Measurements from ENCODE around the gene DGLUCY.
A peak's percentile ranks its signal among the peaks of the same experiment; 100 is the strongest.
"Not testable (repeated sequence)": the region's sequence is repeated elsewhere in the genome, so short reads cannot be mapped to it uniquely, and the experiment has no call there.

Gene DGLUCY

GRCh38 chr14:91216731-91217226, 102.9 kb downstream of the DGLUCY start:
- no peak for DNase-seq

GRCh38 chr14:91218014-91218413, 104.1 kb downstream of the DGLUCY start:
- DNase-seq, result no peak

DNA sequence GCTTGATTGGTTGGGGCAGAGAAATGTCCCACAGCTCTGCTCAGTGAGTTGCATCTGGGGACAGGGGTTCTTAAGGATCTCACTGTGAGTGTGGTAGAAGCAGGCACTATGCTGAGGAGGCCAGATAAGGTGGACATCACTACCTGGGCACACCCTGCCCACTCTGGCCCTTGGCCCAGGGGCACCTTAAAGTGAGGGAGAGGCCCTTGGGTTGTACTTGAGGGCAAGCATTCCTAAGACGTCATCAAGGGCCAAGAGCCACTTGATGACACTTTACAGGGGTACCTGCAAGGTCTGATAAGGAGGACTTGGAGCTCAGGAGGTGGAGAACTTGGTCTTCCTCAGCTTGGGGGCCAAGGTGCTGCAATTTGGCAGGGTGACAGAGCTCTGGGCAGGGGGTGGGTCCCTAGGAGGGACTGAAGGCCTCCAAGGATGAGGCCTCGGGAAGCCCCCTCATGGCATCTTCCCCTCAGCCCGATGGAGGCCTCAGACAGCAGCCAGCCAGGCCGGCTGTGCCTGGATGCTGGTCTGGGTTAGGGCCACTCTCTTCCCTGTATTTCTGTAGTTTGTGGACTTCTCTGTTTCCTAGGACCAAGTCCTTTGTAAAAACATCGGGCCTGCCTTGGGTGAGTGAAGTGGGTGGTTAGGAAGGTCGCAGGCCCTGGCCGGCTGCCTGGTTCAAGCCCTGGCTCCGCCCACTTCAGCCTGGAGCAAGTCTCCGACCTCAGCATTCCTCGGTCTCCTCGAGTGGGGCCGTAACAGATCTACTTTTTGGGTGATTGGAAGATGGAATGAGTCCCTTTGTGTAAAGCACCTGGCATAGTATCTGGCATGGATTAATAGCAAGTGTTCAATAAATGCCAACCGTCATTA, 105.9 kb downstream of the DGLUCY start:
- no peak for DNase-seq

- no peak for DNase-seq
These were observed 106.7 kb downstream of the DGLUCY start for GRCh38 chr14:91220581-91221000.

DNA sequence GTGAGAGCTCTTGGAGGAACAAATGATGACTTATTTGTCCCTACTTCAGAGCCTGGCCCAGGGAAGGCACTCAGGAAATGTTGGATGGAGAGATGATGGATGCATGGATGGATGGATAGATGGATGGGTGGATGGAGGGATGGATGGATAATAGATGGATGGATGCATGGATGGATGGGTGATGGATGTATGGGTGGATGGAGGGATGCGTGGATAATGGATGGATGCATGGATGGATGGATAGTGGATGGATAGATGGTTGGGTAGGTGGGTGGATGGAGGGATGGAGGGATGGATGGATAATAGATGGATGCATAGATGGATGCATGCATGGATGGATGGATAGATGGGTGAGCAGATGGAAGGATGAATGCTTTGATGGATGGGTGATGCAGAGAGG, 107.4 kb downstream of the DGLUCY start:
- DNase-seq, result no peak

DNA sequence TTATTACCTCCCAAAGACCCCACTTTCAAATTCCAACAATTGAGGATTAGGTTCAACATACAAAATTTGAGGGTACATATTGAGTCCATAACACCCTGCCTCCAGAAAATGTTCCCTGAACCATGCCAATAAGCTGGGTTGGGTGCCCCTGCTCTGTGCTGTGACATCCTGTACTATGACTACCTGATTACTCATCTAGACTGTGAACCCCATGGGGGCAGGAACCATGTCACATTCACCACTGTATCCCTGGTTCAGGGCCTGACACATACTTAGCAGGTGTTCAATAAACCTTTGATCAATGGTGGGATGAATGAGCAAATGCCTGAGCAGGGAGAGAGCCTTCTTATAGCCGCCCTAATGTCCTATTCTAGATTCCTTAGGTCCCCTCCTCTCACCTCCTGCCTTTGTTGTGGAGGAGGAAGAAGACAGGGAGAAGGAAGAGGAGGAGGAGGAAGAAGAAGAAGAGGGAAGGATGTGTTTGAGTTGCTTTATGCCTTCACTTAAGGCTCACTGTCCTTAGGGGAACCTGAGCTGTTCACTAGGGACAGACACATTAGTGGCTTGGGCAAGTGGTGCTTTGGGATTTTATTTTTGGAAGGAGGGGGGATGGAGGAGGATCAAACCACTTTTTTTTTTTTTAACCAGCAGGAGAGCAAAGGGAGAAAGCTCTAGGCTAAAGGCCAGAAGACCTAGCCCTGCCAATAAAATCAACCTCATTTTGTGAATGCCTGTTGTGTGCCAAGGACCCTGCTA, 109.3 kb downstream of the DGLUCY start:
- DNase-seq, result no peak

DNA sequence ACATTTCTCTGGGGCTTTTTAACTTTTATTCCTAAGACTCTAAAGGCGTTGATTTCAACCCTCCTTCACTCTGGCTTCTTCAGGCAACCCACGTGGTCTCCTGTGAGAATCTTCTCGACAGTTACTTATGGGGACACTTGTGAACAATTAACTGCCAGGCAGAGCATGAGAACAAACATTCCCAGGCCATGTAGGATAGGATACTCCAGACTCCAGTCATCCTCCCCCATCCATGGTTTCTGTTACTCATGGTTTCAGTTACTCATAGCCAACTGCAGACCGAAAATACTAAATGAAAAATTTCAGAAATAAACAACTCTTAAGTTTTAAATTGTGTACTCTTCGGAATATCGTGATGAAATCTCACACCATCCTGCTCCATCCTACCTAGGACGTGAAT, 111.2 kb downstream of the DGLUCY start:
- DNase-seq, result no peak

DNA sequence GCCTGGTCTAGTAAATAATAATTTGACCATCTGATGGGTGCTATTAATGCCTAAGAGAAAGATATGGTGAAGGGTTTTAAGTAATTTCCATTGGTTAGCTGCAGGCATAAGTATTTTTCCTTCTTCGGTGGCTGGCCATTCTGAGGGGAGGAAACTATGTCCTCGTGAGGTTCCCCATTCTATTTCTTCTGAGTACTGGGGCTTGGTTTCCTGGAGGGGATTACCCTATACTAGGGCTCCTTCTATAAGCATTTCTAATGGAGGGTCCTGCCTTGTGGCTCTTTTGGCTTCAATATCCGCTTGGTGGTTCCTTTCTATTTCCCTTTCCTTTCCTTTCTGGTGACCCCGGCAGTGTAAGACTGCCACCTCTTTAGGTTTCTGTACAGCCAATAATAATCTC, 112.5 kb downstream of the DGLUCY start:
- not testable (repeated sequence) for DNase-seq

GRCh38 chr14:91227183-91227628, 113.3 kb downstream of the DGLUCY start:
- DNase-seq, result no peak

GRCh38 chr14:91228112-91229004, 114.5 kb downstream of the DGLUCY start:
- peak; percentile 71 for DNase-seq

- no peak for DNase-seq
These were observed 115.1 kb downstream of the DGLUCY start for GRCh38 chr14:91229005-91229382.

DNA sequence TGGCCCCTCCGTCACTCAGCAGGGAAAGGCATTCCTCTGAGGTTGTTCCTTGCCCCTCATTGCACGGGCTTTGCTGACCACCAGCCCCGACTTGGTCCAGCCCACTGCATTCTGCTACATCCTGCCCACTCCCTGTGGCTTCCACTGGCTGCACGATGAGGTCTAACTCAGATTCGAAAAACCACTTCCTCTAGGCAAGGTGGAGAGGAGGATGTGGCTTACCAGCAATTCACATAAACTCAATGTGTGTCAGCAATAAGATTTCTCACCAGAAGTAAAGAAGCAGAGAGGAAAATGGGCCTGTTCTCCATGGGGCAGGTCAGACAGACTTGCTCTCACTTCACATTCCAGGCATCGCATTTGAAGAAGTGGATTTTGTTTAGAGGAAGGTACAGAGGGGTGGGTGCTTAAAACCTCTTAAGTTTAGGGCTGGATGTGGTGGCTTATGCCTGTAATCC, 115.9 kb downstream of the DGLUCY start:
- DNase-seq, result peak; percentile 70

- DNase-seq, result no peak
These were observed 116.6 kb downstream of the DGLUCY start for GRCh38 chr14:91230397-91231035.

GRCh38 chr14:91231446-91231845, 117.6 kb downstream of the DGLUCY start:
- no peak for DNase-seq

GRCh38 chr14:91232052-91232451, 118.2 kb downstream of the DGLUCY start:
- no peak for DNase-seq

GRCh38 chr14:91232603-91233002, 118.7 kb downstream of the DGLUCY start:
- no peak for DNase-seq

- no peak for DNase-seq
These were observed 120.3 kb downstream of the DGLUCY start for GRCh38 chr14:91233936-91234790.

DNA sequence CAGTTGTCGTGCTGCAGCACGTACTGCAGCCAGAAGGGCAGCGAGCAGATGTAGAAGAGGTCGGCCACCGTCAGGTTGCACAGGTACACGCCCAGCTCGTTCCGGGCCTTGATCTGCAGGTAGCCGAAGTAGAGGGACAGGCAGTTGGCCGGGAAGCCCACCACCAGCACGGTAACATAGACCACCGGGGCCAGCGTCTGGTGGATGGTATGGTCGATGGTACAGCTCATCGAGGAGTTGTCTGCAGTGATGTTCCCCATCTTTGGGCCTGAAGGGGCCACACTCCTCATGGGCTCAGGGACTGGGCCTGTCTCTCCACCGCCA, 120.9 kb downstream of the DGLUCY start:
- no peak for DNase-seq

DNA sequence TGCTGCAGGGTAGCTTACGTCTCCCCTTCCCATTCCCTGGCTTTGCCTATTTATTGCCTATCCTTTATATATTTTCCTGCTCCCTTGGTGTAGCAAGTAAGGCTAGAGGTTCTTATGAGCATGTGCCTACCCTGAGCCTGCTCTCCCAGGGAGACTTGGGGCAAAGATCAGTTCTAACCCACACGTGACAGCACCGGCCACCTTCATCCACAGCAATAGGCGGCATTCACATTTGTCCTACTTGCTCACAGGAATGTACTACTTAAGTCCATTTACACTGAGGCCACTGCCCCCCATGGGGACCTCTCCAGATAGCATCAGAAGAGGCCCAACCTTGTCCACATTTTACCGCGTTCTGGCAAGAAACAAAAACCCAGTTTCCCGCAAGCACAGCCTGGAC, 122.0 kb downstream of the DGLUCY start:
- no peak for DNase-seq

DNA sequence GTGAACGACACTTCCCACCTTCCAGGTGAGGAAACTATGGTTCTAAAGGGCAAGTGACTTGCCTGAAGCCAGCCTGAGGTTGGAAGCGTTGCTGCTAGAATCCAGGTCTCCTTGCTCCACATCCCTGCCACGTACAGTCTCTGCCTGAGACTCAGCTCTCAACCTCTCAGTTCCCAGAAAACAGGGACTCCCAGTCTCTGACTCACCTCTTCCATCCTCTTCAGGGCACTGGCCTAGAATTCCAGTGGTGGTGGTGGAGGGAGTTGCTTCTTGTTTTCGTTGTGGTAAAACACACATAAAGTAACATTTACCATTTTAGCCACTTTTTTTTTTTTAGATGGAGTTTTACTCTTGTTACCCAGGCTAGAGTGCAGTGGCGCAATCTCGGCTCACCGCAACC, 123.3 kb downstream of the DGLUCY start:
- no peak for DNase-seq

DNA sequence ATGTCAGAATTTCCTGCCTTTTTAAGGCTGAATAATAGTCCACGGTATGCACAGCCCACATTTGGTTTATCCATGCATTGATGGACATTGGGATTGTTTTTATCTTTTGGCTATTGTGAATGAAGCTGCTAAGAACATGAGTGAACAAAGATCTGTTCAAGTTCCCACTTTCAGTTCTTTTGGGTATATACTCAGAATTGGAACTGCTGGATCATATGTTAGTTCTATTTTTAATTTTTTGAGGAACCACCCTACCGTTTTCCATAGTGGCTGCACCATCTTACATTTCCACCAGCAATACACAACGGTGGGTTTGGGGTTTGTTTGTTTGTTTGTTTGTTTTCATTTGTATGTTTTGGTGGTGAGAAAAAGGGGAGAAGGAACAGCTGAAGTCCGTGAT, 124.2 kb downstream of the DGLUCY start:
- DNase-seq, result no peak
